ENCODE data around the gene HS3ST4. TPM values are rescaled to one million over a fixed set of nuclear protein-coding genes. Genes with fewer than 3 reads are reported as not detected.
"Not testable (repeated sequence)": the region's sequence is repeated elsewhere in the genome, so short reads cannot be mapped to it uniquely, and the experiment has no call there.

HS3ST4 gene
- total RNA-seq, 1 donor from 2014 or later, result 1.5 TPM

DNA sequence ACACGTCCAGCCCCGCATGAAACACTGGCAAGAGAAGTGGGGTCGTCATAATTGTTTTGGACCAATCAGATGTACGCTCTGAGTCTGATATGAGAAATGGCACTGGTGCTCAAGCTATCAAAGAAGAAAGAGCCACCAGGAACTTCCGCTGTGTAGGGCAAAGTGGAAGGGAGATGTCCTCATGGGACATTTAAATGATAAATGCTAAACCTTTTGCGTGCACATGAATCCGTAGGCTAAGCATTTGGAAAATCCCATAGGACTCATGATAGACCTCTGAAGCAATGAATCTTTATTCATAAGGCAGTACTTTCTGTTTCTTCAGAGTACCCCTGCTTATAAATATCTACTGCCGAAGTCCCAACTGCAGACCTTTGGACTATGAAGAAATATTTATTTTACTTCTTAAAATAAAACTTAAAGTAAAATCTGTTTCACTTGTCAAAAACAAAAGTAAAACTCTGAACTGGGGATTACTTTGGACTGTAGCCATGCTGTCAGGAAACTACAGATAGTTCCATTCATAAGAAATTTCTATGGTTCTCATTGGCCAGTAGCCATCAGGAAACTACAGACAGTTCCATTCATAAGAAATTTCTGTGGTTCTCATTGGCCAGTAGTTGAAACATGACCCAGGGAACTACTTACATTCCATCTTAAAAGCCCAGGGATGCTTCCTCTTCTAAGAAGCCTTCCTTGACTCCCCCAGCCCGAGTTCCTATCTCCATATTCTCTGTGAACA is 335.1 kb downstream of the HS3ST4 start:
- no peaks in the 10 kb centered on the region for H3K9me3 ChIP-seq
- DNase-seq (ENCODE audit: extremely low spot score in 2 of 2), result no peak
- H3K4me3 ChIP-seq, result no peak overlapping the region
- no peak overlapping the region for H3K27ac ChIP-seq
- intact Hi-C loops (cut with DNase I), result no loop called here
- H3K27me3 ChIP-seq, result no peaks in the 10 kb centered on the region
- H3K4me1 ChIP-seq, result no peaks in the 10 kb centered on the region
- no peak for TF ChIP-seq POLR2AphosphoS5 (IDR thresholded peaks at IDR 0.05; ENCODE audit: insufficient read depth in 1 of 2, low read depth in 1 of 2)
- TF ChIP-seq, protein P1, sequence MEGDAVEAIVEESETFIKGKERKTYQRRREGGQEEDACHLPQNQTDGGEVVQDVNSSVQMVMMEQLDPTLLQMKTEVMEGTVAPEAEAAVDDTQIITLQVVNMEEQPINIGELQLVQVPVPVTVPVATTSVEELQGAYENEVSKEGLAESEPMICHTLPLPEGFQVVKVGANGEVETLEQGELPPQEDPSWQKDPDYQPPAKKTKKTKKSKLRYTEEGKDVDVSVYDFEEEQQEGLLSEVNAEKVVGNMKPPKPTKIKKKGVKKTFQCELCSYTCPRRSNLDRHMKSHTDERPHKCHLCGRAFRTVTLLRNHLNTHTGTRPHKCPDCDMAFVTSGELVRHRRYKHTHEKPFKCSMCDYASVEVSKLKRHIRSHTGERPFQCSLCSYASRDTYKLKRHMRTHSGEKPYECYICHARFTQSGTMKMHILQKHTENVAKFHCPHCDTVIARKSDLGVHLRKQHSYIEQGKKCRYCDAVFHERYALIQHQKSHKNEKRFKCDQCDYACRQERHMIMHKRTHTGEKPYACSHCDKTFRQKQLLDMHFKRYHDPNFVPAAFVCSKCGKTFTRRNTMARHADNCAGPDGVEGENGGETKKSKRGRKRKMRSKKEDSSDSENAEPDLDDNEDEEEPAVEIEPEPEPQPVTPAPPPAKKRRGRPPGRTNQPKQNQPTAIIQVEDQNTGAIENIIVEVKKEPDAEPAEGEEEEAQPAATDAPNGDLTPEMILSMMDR (IDR thresholded peaks at IDR 0.05), result no peak
- TF ChIP-seq POLR2A (IDR thresholded peaks at IDR 0.05), result no peak
- H3K36me3 ChIP-seq, result no peaks in the 10 kb centered on the region

DNA sequence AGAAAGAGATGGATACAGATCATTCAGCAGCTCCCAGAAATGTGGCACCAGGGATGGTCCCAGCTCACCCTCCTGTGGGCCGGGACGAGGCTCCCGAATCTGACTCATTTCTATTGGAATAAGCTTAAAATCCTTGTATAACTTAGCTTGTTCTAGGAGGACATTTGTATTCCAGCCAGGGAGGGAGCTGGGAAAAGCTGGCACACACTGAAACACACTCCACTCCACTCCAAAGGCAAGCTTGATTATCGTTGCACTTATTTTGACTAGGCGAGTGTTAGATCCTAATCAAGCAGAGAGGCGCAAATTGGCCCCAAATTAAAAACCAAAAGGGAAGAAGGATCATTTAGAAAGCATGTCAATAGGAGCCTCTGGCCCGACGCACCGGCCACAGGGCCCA is 339.5 kb downstream of the HS3ST4 start:
- TF ChIP-seq POLR2A (IDR thresholded peaks at IDR 0.05) (no peak), POLR2AphosphoS5 (IDR thresholded peaks at IDR 0.05; ENCODE audit: insufficient read depth in 1 of 2, low read depth in 1 of 2) (no peak)
- TF ChIP-seq, protein P1 (IDR thresholded peaks at IDR 0.05), result no peak
- no peaks in the 10 kb centered on the region for H3K27me3 ChIP-seq
- intact Hi-C loops (cut with DNase I), result no loop called here
- no peak for DNase-seq (ENCODE audit: extremely low spot score in 2 of 2)
- H3K4me3 ChIP-seq, result no peak overlapping the region
- no peaks in the 10 kb centered on the region for H3K9me3 ChIP-seq
- H3K36me3 ChIP-seq, result no peaks in the 10 kb centered on the region
- no peak overlapping the region for H3K27ac ChIP-seq
- H3K4me1 ChIP-seq, result no peaks in the 10 kb centered on the region

DNA sequence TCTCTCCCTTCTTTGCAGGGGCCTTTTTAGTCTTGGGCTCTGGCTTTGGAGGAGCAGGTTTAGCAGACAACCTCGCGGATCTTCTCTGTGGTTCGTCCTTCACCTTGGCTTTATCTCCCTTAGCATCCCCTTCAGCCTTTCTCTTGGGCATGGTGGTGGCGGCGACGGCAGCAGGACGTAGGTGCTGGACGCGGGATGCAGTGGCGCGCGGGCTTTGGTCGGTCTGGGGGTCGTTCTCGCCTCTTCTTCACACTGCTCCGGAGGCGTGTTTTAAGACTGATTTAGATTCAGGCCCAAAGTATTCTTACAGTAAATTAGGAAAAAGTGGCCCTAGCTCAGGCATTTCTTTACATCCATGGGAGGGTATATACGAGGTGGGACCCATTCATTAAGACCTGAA is 340.9 kb downstream of the HS3ST4 start:
- H3K27ac ChIP-seq; intact Hi-C loops (cut with DNase I); DNase-seq (ENCODE audit: extremely low spot score in 2 of 2): not testable (repeated sequence)

DNA sequence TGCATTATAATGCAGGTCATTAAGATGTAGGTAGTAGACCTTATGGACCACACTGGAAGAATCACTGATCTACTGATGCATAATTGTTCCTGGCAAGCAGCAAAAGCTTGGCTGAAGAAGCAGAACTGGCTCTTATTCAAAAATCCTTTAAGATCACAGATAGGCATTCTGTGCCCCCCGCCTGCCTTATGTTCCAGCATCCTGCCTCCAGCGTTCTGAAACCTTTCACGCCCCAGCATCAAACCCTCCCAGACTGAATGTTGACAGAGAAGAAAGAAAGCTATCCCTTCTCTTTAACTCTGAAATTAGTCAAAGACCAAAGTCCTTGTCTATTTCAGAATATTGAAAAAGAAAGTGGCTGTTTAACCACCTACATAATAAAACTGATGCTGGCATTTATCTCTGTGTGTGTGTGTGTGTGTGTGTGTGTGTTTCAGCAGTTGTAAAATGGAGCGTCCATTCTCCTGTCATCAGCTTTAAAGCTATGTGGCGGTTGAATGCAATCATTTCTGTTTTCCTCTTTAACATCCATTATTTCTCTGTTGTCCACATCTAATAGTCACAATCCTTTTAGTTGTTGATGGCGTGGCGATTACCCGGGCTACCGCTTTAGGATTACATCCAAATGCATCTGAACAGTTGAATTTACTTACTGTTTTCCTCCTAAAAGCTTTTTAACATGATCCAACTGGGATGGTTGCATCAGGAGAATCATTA is 350.4 kb downstream of the HS3ST4 start:
- Histone ChIP-seq H3K4me1 (no peaks in the 10 kb centered on the region), H3K9me3 (no peaks in the 10 kb centered on the region), H3K27ac (no peak overlapping the region), H3K27me3 (no peaks in the 10 kb centered on the region), H3K4me3 (no peak overlapping the region), H3K36me3 (no peaks in the 10 kb centered on the region)
- intact Hi-C loops (cut with DNase I), result no loop called here
- TF ChIP-seq POLR2A (IDR thresholded peaks at IDR 0.05), result no peak
- no peak for TF ChIP-seq POLR2AphosphoS5 (IDR thresholded peaks at IDR 0.05; ENCODE audit: insufficient read depth in 1 of 2, low read depth in 1 of 2)
- TF ChIP-seq, protein P1 (IDR thresholded peaks at IDR 0.05), result no peak
- no peak for DNase-seq (ENCODE audit: extremely low spot score in 2 of 2)

More for the DNA sequence above, 340.9 kb downstream of the HS3ST4 start:
- not testable (repeated sequence) for H3K27me3 ChIP-seq, H3K9me3 ChIP-seq, H3K4me3 ChIP-seq, H3K4me1 ChIP-seq, H3K36me3 ChIP-seq

DNA sequence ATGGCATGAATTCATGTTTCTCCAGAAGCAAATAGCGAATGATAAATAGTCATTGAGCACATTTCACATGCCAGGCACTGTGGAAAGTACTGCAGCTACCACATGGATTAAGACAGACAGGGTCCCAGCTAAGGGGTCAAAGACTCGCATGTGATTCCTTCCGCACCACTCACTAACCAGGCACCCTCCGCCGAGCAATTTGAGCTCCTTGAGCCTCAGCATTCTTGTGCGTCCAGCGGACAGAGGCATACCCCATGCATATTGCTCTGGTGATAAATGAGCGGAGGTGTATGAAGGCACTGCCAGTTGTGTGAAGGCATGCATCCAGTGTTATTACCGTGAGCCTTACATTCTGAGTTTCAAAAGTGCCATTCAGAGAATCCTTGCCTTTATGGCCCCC is 358.7 kb downstream of the HS3ST4 start:
- intact Hi-C loops (cut with DNase I), result no loop called here
- Histone ChIP-seq H3K27me3 (no peaks in the 10 kb centered on the region), H3K4me1 (no peaks in the 10 kb centered on the region), H3K4me3 (no peak overlapping the region), H3K36me3 (no peaks in the 10 kb centered on the region), H3K27ac (no peak overlapping the region), H3K9me3 (no peaks in the 10 kb centered on the region)
- no peak for DNase-seq (ENCODE audit: extremely low spot score in 2 of 2)
- no peak for TF ChIP-seq POLR2A (IDR thresholded peaks at IDR 0.05)
- TF ChIP-seq, protein P1 (IDR thresholded peaks at IDR 0.05), result no peak
- TF ChIP-seq POLR2AphosphoS5 (IDR thresholded peaks at IDR 0.05; ENCODE audit: insufficient read depth in 1 of 2, low read depth in 1 of 2), result no peak

Measured in vagina (tissue), 2 donors.